Measurements from ENCODE around the gene DNAH1.
"Not testable (repeated sequence)": the region's sequence is repeated elsewhere in the genome, so short reads cannot be mapped to it uniquely, and the experiment has no call there.

The DNAH1 gene

DNA sequence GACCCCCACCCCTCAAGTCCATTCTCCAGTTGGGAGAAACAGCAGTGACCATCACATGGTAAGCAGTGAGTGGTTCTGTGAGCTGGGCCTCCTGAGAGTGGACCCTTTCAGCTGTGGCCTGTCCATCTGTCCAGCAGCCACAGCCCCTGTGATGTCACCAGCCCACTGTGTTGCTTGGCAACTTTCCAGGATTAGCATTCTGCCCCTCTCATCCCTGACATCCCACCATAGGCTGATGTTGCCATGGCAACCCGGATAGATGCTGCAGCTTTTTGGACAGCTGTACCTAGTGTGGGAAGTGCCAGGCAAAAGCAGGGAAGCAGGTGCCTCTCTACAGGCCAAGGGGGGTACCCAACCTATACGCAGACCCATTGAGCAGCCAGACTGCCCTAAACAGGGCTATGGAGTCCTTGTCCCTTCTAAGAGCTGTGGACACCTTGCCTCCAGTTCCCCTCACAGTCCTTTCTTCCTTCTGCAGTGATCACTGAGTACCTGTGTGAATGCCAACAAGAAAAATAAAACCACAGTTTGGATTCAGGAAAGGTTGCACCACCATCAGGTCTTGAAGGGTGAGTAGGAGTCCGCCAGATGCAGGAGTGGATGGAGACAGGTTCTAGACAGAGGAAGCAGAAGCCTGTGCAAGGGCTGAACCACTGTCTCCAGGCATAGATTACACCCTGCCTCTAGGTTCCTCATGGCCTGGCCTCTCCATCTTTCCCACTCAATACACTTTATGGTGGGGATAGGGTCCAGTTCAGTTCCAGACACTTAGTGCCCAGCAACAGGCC is at the start of gene DNAH1:
DNAH1 (plus strand) TSS at position 343 of the 788 bp plus-strand sequence. CDS start 6,124 bp downstream, outside the sequence.
- H3K4me1 Mint-ChIP-seq = peaks cover 15% of the 10 kb centered on the region

DNA sequence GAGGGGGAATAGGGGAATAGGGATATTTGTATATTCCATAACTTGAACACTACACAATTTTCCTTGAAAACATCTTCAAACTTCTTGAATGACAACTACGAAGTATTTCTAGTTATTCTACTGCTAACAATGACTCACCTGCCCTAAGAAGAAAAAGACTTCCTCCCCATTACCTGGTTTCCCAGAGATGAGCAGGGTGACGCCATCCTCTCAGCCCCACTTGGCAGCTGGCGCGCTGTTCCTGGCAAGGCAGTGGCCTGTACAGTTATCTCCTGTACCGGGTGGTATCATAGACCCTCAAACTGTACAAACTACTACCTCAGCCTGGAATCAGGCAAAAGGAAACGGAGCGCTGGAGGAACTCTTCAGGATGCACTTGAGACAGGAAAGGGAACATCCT is 48.1 kb upstream of the DNAH1 start:
- H3K36me3 Mint-ChIP-seq (ENCODE audit: low read depth) = peaks cover 75% of the 10 kb centered on the region
- no peak overlapping the region for H3K27ac Mint-ChIP-seq
- H3K27me3 Mint-ChIP-seq (ENCODE audit: low read depth) = no peaks in the 10 kb centered on the region
- TF ChIP-seq CTCF (IDR thresholded peaks at IDR 0.05; ENCODE audit: unreplicated experiment in 3 of 3) = no peak
- H3K9me3 Mint-ChIP-seq = no peaks in the 10 kb centered on the region
- no peak overlapping the region for H3K4me3 Mint-ChIP-seq
- peaks cover 17% of the 10 kb centered on the region for H3K4me1 Mint-ChIP-seq

More for the DNA sequence above, at the start of gene DNAH1:
- peaks cover 14% of the 10 kb centered on the region for H3K27me3 Mint-ChIP-seq (ENCODE audit: low read depth)
- H3K9me3 Mint-ChIP-seq = no peaks in the 10 kb centered on the region
- H3K4me3 Mint-ChIP-seq = peak within 1 kb of the TSS in 2 of 3 experiments; percentile 26 to 80
- H3K36me3 Mint-ChIP-seq (ENCODE audit: low read depth) = peaks cover 3% of the 10 kb centered on the region
- no peak within 1 kb of the TSS for H3K27ac Mint-ChIP-seq
- no peak for TF ChIP-seq CTCF (IDR thresholded peaks at IDR 0.05; ENCODE audit: unreplicated experiment in 3 of 3)

DNA sequence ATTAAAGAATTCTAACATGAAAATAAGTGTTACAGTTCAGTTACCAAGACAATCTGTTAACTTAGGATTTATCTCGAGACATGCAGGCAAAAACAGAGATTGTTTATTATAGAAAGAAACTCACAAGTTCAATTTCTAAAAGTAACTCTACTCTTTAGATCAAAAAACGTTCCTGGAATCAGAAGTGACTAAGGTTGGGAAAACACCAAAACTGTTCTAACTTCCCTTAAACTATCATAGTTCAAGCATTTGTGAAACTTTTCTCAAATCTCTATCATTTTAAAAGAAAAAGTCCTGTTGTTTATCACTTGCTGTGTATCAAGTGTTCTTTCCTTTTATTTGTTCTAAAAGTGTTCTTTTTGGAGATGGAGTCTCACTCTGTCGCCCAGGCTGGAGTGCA is 46.3 kb upstream of the DNAH1 start:
- H3K4me3 Mint-ChIP-seq = no peak overlapping the region
- no peak for TF ChIP-seq CTCF (IDR thresholded peaks at IDR 0.05; ENCODE audit: unreplicated experiment in 3 of 3)
- H3K27me3 Mint-ChIP-seq (ENCODE audit: low read depth) = no peaks in the 10 kb centered on the region
- peaks cover 74% of the 10 kb centered on the region for H3K36me3 Mint-ChIP-seq (ENCODE audit: low read depth)
- no peak overlapping the region for H3K27ac Mint-ChIP-seq
- no peaks in the 10 kb centered on the region for H3K9me3 Mint-ChIP-seq
- peaks cover 23% of the 10 kb centered on the region for H3K4me1 Mint-ChIP-seq

- Mint-ChIP-seq H3K27ac (peak overlapping the region; percentile 23 to 60 (median 35)), H3K4me3 (no peak overlapping the region), H3K4me1 (peaks cover 26% of the 10 kb centered on the region), H3K27me3 (ENCODE audit: low read depth) (no peaks in the 10 kb centered on the region), H3K36me3 (ENCODE audit: low read depth) (peaks cover 72% of the 10 kb centered on the region), H3K9me3 (no peaks in the 10 kb centered on the region)
- TF ChIP-seq CTCF (IDR thresholded peaks at IDR 0.05; ENCODE audit: unreplicated experiment in 3 of 3) = no peak
These were observed 45.8 kb upstream of the DNAH1 start for GRCh38 chr3:52270252-52270754.

- not testable (repeated sequence) for H3K27me3 Mint-ChIP-seq (ENCODE audit: low read depth); H3K9me3 Mint-ChIP-seq; H3K27ac Mint-ChIP-seq; H3K4me3 Mint-ChIP-seq
- H3K36me3 Mint-ChIP-seq (ENCODE audit: low read depth) = peaks cover 63% of the 10 kb centered on the region
- peaks cover 34% of the 10 kb centered on the region for H3K4me1 Mint-ChIP-seq
These were observed 43.9 kb upstream of the DNAH1 start for GRCh38 chr3:52272172-52272571.

GRCh38 chr3:52272831-52273230 is 43.3 kb upstream of the DNAH1 start:
- Mint-ChIP-seq H3K9me3 (no peaks in the 10 kb centered on the region), H3K36me3 (ENCODE audit: low read depth) (peaks cover 56% of the 10 kb centered on the region), H3K27ac (no peak overlapping the region), H3K27me3 (ENCODE audit: low read depth) (no peaks in the 10 kb centered on the region), H3K4me3 (no peak overlapping the region), H3K4me1 (peaks cover 34% of the 10 kb centered on the region)
- TF ChIP-seq CTCF (IDR thresholded peaks at IDR 0.05; ENCODE audit: unreplicated experiment in 3 of 3) = no peak

- Mint-ChIP-seq H3K4me1 (peaks cover 44% of the 10 kb centered on the region), H3K36me3 (ENCODE audit: low read depth) (peaks cover 45% of the 10 kb centered on the region), H3K4me3 (peak overlapping the region; percentile 62 to 75 (median 72)), H3K27ac (peak overlapping the region in 2 of 3 experiments; percentile 51 to 81)
- H3K9me3 Mint-ChIP-seq; H3K27me3 Mint-ChIP-seq (ENCODE audit: low read depth): not testable (repeated sequence)
These were observed 41.3 kb upstream of the DNAH1 start for GRCh38 chr3:52274781-52275180.

Measured in nephron (organoid).